Esophagus squamous epithelium (tissue), 4 donors: ENCODE measurements around the gene EMILIN2.

Experiments
- CTCF ChIP-seq, 6 experiments: fragments of 450-650 bp in 4 of 6; fragments of 200-600 bp in 2 of 6; sonication (generic) in 2 of 6; IDR thresholded peaks; one replicate each; pipeline ENCODE4 v1.5.1; 2016 to 2019; ENCODE audit warnings: antibody characterized with exemption in 6 of 6, mild to moderate bottlenecking in 4 of 6, moderate library complexity in 4 of 6
- POLR2A ChIP-seq, 4 donors: fragments of 450-650 bp; IDR thresholded peaks; one replicate each; pipeline ENCODE4 v1.6.1; 2017; ENCODE audit warnings: antibody characterized with exemption in 4 of 4, mild to moderate bottlenecking in 4 of 4, moderate library complexity in 3 of 4

GRCh38 chr18:2856547-2857170, 9.9 kb downstream of the EMILIN2 start:
- TF ChIP-seq CTCF (IDR thresholded peaks at IDR 0.05) (no peak), POLR2A (IDR thresholded peaks at IDR 0.05) (no peak)
